ENCODE measurements around the gene AP2A2. TPM values are rescaled to one million over a fixed set of nuclear protein-coding genes. Genes with fewer than 3 reads are reported as not detected.

Gene AP2A2
- total RNA-seq, result 59.6 and 69.5 TPM in 2 replicates

GRCh38 chr11:925496-926301, at the start of gene AP2A2:
Gene AP2A2, plus strand, starts transcription at chr11:925870. Its CDS starts 152 bp downstream, at chr11:926022.
- intact Hi-C loops (cut with micrococcal nuclease), result loop anchor here (2.0 to 5.0 kb wide), 2 partner anchors 15 to 42 kb away; partner anchors contain the start of gene CHID1

GRCh38 chr11:876545-876944, 49.1 kb upstream of the AP2A2 start:
- intact Hi-C loops (cut with micrococcal nuclease), result no loop called here

GRCh38 chr11:877565-877964, 48.1 kb upstream of the AP2A2 start:
- intact Hi-C loops (cut with micrococcal nuclease), result no loop called here

GRCh38 chr11:880447-880846, 45.2 kb upstream of the AP2A2 start:
- intact Hi-C loops (cut with micrococcal nuclease), result no loop called here

GRCh38 chr11:882596-882995, 43.1 kb upstream of the AP2A2 start:
- intact Hi-C loops (cut with micrococcal nuclease), result no loop called here

- intact Hi-C loops (cut with micrococcal nuclease), result no loop called here
These were observed 42.1 kb upstream of the AP2A2 start for GRCh38 chr11:883527-883926.

GRCh38 chr11:884578-885070, 41.0 kb upstream of the AP2A2 start:
- intact Hi-C loops (cut with micrococcal nuclease), result no loop called here

- intact Hi-C loops (cut with micrococcal nuclease), result no loop called here
These were observed 39.1 kb upstream of the AP2A2 start for GRCh38 chr11:886568-886967.

- intact Hi-C loops (cut with micrococcal nuclease), result no loop called here
These were observed 38.1 kb upstream of the AP2A2 start for GRCh38 chr11:887589-887988.

- intact Hi-C loops (cut with micrococcal nuclease), result no loop called here
These were observed 37.1 kb upstream of the AP2A2 start for GRCh38 chr11:888310-889212.

- intact Hi-C loops (cut with micrococcal nuclease), result no loop called here
These were observed 36.4 kb upstream of the AP2A2 start for GRCh38 chr11:889257-889656.

GRCh38 chr11:889687-890475, 35.8 kb upstream of the AP2A2 start:
- intact Hi-C loops (cut with micrococcal nuclease), result no loop called here

GRCh38 chr11:890794-891540, 34.7 kb upstream of the AP2A2 start:
- intact Hi-C loops (cut with micrococcal nuclease), result no loop called here

GRCh38 chr11:893008-893654, 32.5 kb upstream of the AP2A2 start:
- intact Hi-C loops (cut with micrococcal nuclease), result no loop called here

- intact Hi-C loops (cut with micrococcal nuclease), result no loop called here
These were observed 31.0 kb upstream of the AP2A2 start for GRCh38 chr11:894575-895201.

GRCh38 chr11:895331-896110, 30.1 kb upstream of the AP2A2 start:
- intact Hi-C loops (cut with micrococcal nuclease), result no loop called here

GRCh38 chr11:897253-898142, 28.2 kb upstream of the AP2A2 start:
- intact Hi-C loops (cut with micrococcal nuclease), result no loop called here

GRCh38 chr11:898143-898511, 27.5 kb upstream of the AP2A2 start:
- intact Hi-C loops (cut with micrococcal nuclease), result no loop called here
